ENCODE measurements around the gene FERMT2. TPM values are rescaled to one million over a fixed set of nuclear protein-coding genes. Genes with fewer than 3 reads are reported as not detected.
A peak's percentile ranks its signal among the peaks of the same experiment; 100 is the strongest.

FERMT2 gene
- total RNA-seq, 4 donors from 2014 or later, result 57.1 to 98.5 (median 74.2) TPM

- no peak for DNase-seq
- 79 to 90% methylated on average over 8 of the region's 8 CpGs for WGBS, 2 donors
- no peak overlapping the region for H3K27ac ChIP-seq
- H3K9me3 ChIP-seq, result no peaks in the 10 kb centered on the region
- no peaks in the 10 kb centered on the region for H3K27me3 ChIP-seq
- H3K4me1 ChIP-seq, result peaks cover 10 to 28% of the 10 kb centered on the region in 2 donors
- intact Hi-C loops (cut with DNase I), result no loop called here
- no peaks in the 10 kb centered on the region for H3K36me3 ChIP-seq
- no peak overlapping the region for H3K4me3 ChIP-seq (replicated peaks in 1 of 3)
- TF ChIP-seq CTCF (IDR thresholded peaks at IDR 0.05), result no peak
- no peak for TF ChIP-seq POLR2A (IDR thresholded peaks at IDR 0.05)
Observed at GRCh38 chr14:52900731-52901130, 50.1 kb downstream of the FERMT2 start.

GRCh38 chr14:52898496-52898895 lies 52.4 kb downstream of the FERMT2 start:
- intact Hi-C loops (cut with DNase I), result no loop called here
- TF ChIP-seq CTCF (IDR thresholded peaks at IDR 0.05) (no peak), POLR2A (IDR thresholded peaks at IDR 0.05) (no peak)
- peaks cover 8 to 13% of the 10 kb centered on the region in 2 donors for H3K4me1 ChIP-seq
- 90 to 93% methylated on average over 1 of the region's 1 CpG for WGBS, 2 donors
- no peaks in the 10 kb centered on the region for H3K9me3 ChIP-seq
- no peak overlapping the region for H3K27ac ChIP-seq
- no peaks in the 10 kb centered on the region for H3K27me3 ChIP-seq
- no peak overlapping the region for H3K4me3 ChIP-seq (replicated peaks in 1 of 3)
- H3K36me3 ChIP-seq, result no peaks in the 10 kb centered on the region
- DNase-seq, result no peak

- intact Hi-C loops (cut with DNase I), result no loop called here
- TF ChIP-seq CTCF (IDR thresholded peaks at IDR 0.05) (no peak), POLR2A (IDR thresholded peaks at IDR 0.05) (no peak)
- Histone ChIP-seq H3K36me3 (peaks cover 0 to 9% of the 10 kb centered on the region in 2 donors), H3K4me1 (peaks cover 12 to 13% of the 10 kb centered on the region in 2 donors), H3K27me3 (no peaks in the 10 kb centered on the region), H3K4me3 (replicated peaks in 1 of 3) (no peak overlapping the region), H3K27ac (no peak overlapping the region), H3K9me3 (no peaks in the 10 kb centered on the region)
- DNase-seq, result no peak
- 61 to 70% methylated on average over 2 of the region's 2 CpGs for WGBS, 2 donors
Observed at GRCh38 chr14:52895000-52895399, 55.9 kb downstream of the FERMT2 start.

- no peak overlapping the region for H3K4me3 ChIP-seq (replicated peaks in 1 of 3)
- intact Hi-C loops (cut with DNase I), result no loop called here
- H3K36me3 ChIP-seq, result peaks cover 0 to 13% of the 10 kb centered on the region in 2 donors
- H3K4me1 ChIP-seq, result peaks cover 0 to 12% of the 10 kb centered on the region in 2 donors
- no peak for DNase-seq
- H3K9me3 ChIP-seq, result no peaks in the 10 kb centered on the region
- H3K27me3 ChIP-seq, result no peaks in the 10 kb centered on the region
- peak overlapping the region in 2 of 3 donors; percentile 7 to 54 for H3K27ac ChIP-seq
- 94 to 96% methylated on average over 3 of the region's 3 CpGs for WGBS, 2 donors
- TF ChIP-seq CTCF (IDR thresholded peaks at IDR 0.05) (no peak), POLR2A (IDR thresholded peaks at IDR 0.05) (no peak)
Observed at GRCh38 chr14:52891800-52892199, 59.0 kb downstream of the FERMT2 start.

GRCh38 chr14:52888839-52889838 lies 61.7 kb downstream of the FERMT2 start:
- Histone ChIP-seq H3K4me1 (peaks cover 3 to 7% of the 10 kb centered on the region in 2 donors), H3K27ac (no peak overlapping the region), H3K36me3 (peaks cover 0 to 13% of the 10 kb centered on the region in 2 donors), H3K4me3 (replicated peaks in 1 of 3) (no peak overlapping the region), H3K27me3 (no peaks in the 10 kb centered on the region), H3K9me3 (no peaks in the 10 kb centered on the region)
- TF ChIP-seq CTCF (IDR thresholded peaks at IDR 0.05) (no peak), POLR2A (IDR thresholded peaks at IDR 0.05) (no peak)
- WGBS, 2 donors, result 83 to 92% methylated on average over 6 of the region's 6 CpGs
- intact Hi-C loops (cut with DNase I), result no loop called here
- DNase-seq, result no peak
